Measurements from ENCODE around the gene ST3GAL2. TPM values are rescaled to one million over a fixed set of nuclear protein-coding genes. Genes with fewer than 3 reads are reported as not detected.
A peak's percentile ranks its signal among the peaks of the same experiment; 100 is the strongest.

ST3GAL2 gene
- total and polyA plus RNA-seq, 2 donors (not counting 1 experiment from before 2014, with no cell fraction given) = 18.2 to 71.3 TPM

GRCh38 chr16:70453892-70454221 lies 15.0 kb upstream of the ST3GAL2 start:
- Mint-ChIP-seq H3K4me1 (peaks cover 20% of the 10 kb centered on the region), H3K27me3 (peaks cover 5% of the 10 kb centered on the region), H3K27ac (peak overlapping the region; percentile 92), H3K4me3 (peak overlapping the region; percentile 94), H3K9me3 (ENCODE audit: insufficient read depth) (no peaks in the 10 kb centered on the region)
- POLR2A ChIA-PET = interaction anchor here (0.6 to 3.7 kb wide), 11 partner anchors 11 to 303 kb away, joined by 3 to 25 read pairs (median 7); partner anchors contain the start of genes DDX19A and ST3GAL2
- Histone ChIP-seq H4K20me1 (ENCODE audit: control insufficient read depth, insufficient read depth, low read length, poor library complexity, severe bottlenecking) (no peaks in the 10 kb centered on the region), H3K9me3 (ENCODE audit: control extremely low read depth in 1 of 3, control insufficient read depth in 2 of 3, insufficient read depth in 1 of 3, low read length in 2 of 3) (no peaks in the 10 kb centered on the region), H3K4me1 (ENCODE audit: control insufficient read depth in 2 of 2, insufficient read depth in 2 of 2, low read length in 2 of 2) (peaks cover 10 to 17% of the 10 kb centered on the region in 2 donors), H2AFZ (ENCODE audit: insufficient read depth, low read depth, low read length, poor library complexity, severe bottlenecking) (peak overlapping the region; percentile 100), H3K9ac (ENCODE audit: low read length) (peak overlapping the region; percentile 99), H3K79me2 (ENCODE audit: control insufficient read depth, insufficient read depth, low read length) (peaks cover 8% of the 10 kb centered on the region), H3K4me2 (replicated peaks; ENCODE audit: low read depth, low read length, poor library complexity, severe bottlenecking) (peak overlapping the region; percentile 97), H3K27me3 (replicated peaks in 1 of 4; ENCODE audit: control extremely low read depth in 1 of 4, control insufficient read depth in 3 of 4, insufficient read depth in 4 of 4, low read length in 3 of 4) (no peaks in the 10 kb centered on the region), H3K36me3 (replicated peaks in 1 of 2; ENCODE audit: control extremely low read depth in 1 of 2, control insufficient read depth in 1 of 2, extremely low read depth in 1 of 2, insufficient read depth in 2 of 2, low read length in 1 of 2) (no peaks in the 10 kb centered on the region), H3K4me3 (ENCODE audit: control extremely low read depth in 1 of 5, extremely low read depth in 1 of 5, insufficient read depth in 1 of 5, low read depth in 2 of 5, low read length in 4 of 5) (peak overlapping the region; percentile 79 to 97 (median 89)), H3K27ac (ENCODE audit: low read length in 2 of 2) (peak overlapping the region; percentile 94 to 97)
- DNase-seq (no peak), ATAC-seq (ENCODE audit: low read depth) (no peak)
- TF ChIP-seq, protein P1, sequence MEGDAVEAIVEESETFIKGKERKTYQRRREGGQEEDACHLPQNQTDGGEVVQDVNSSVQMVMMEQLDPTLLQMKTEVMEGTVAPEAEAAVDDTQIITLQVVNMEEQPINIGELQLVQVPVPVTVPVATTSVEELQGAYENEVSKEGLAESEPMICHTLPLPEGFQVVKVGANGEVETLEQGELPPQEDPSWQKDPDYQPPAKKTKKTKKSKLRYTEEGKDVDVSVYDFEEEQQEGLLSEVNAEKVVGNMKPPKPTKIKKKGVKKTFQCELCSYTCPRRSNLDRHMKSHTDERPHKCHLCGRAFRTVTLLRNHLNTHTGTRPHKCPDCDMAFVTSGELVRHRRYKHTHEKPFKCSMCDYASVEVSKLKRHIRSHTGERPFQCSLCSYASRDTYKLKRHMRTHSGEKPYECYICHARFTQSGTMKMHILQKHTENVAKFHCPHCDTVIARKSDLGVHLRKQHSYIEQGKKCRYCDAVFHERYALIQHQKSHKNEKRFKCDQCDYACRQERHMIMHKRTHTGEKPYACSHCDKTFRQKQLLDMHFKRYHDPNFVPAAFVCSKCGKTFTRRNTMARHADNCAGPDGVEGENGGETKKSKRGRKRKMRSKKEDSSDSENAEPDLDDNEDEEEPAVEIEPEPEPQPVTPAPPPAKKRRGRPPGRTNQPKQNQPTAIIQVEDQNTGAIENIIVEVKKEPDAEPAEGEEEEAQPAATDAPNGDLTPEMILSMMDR (IDR thresholded peaks at IDR 0.05) = no peak
- no peak for TF ChIP-seq EZH2 (IDR thresholded peaks at IDR 0.05; ENCODE audit: borderline replicate concordance, insufficient read depth, low read depth, low read length, poor library complexity, severe bottlenecking)
- 0% methylated on average over 7 of the region's 8 CpGs for WGBS (ENCODE audit: insufficient coverage)
- intact Hi-C loops (cut with micrococcal nuclease) = loop anchor here (1.0 to 5.0 kb wide), 7 partner anchors 15 to 202 kb away; partner anchors contain the start of genes COG4, DDX19A, EXOSC6 and SF3B3
- CTCF ChIA-PET = interaction anchor here (0.6 to 5.1 kb wide), 14 partner anchors 13 to 84 kb away, joined by 3 to 28 read pairs (median 4); no protein-coding TSS in a partner anchor

All from B cell (primary cell).